Uterus (tissue), 4 donors: ENCODE results near the gene TOR4A. TPM values are rescaled to one million over a fixed set of nuclear protein-coding genes. Genes with fewer than 3 reads are reported as not detected.

Source experiments
- DNase-seq, 2 donors: peaks; one replicate each; pipeline ENCODE4 v3.0.0-alpha.2; 2019 to 2020
- H3K27ac ChIP-seq, 2 donors: fragments of 200-600 bp; sonication (generic); 1 replicate in 1 of 2; 2 replicates in 1 of 2; pipeline ENCODE4 v1.5.1; 2016 to 2018
- H3K27me3 ChIP-seq, 2 donors: fragments of 200-600 bp; sonication (generic); one replicate each; pipeline ENCODE4 v1.5.1; 2018 to 2019; ENCODE audit warnings: control low read depth in 1 of 2
- H3K36me3 ChIP-seq, 2 donors: fragments of 200-600 bp; sonication (generic); one replicate each; pipeline ENCODE4 v1.5.1; 2019; ENCODE audit warnings: control low read depth in 1 of 2
- H3K4me1 ChIP-seq, 2 donors: fragments of 200-600 bp; sonication (generic); one replicate each; pipeline ENCODE4 v1.5.1; 2018 to 2019; ENCODE audit warnings: control low read depth in 1 of 2
- H3K4me3 ChIP-seq, 2 donors: fragments of 200-600 bp; sonication (generic); 1 replicate in 1 of 2; 2 replicates in 1 of 2; pipeline ENCODE4 v1.5.1; 2018 to 2019; ENCODE audit warnings: mild to moderate bottlenecking in 1 of 2
- H3K9me3 ChIP-seq, 2 donors: fragments of 200-600 bp; sonication (generic); one replicate each; pipeline ENCODE4 v1.5.1; 2019; ENCODE audit warnings: control low read depth in 1 of 2
- CTCF ChIP-seq, 4 experiments: fragments of 200-600 bp in 2 of 4; fragments of 450-650 bp in 2 of 4; sonication (generic) in 2 of 4; IDR thresholded peaks; one replicate each; pipeline ENCODE4 v1.5.1; 2016 to 2019; ENCODE audit warnings: antibody characterized with exemption in 4 of 4, mild to moderate bottlenecking in 2 of 4, moderate library complexity in 1 of 4
- POLR2A ChIP-seq, 2 donors: fragments of 450-650 bp; IDR thresholded peaks; one replicate each; pipeline ENCODE4 v1.6.1; 2016; ENCODE audit warnings: antibody characterized with exemption in 2 of 2, mild to moderate bottlenecking in 1 of 2, moderate library complexity in 1 of 2
- intact Hi-C: fragments of 100-400 bp; cut with DNase I; formaldehyde crosslinking; loops from one replicate; pipeline ENCODE4 v1.15.1; 2023; ENCODE audit warnings: low total_unique reads
- total RNA-seq, 4 donors: library from RNA; depleted of rRNA in 3 of 4; stranded (reverse); fragments of >200 nt in 3 of 4; gene quantifications; one replicate each; pipeline versions ENCODE4 v1.1.0 to v1.2.4, GENCODE V29; 2014 to 2023
- donor health status: DM: yes; HTN: yes; CAD: no.

The TOR4A gene
- total RNA-seq, 4 donors from 2014 or later, result 2.6 to 12.7 (median 11.5) TPM

- Histone ChIP-seq H3K4me3 (no peak overlapping the region), H3K27me3 (peaks cover 9 to 29% of the 10 kb centered on the region in 2 donors)
Measured at GRCh38 chr9:137232510-137232909, 45.0 kb upstream of the TOR4A start.

GRCh38 chr9:137233143-137233980, 44.2 kb upstream of the TOR4A start:
- H3K36me3 ChIP-seq, result no peaks in the 10 kb centered on the region
- intact Hi-C loops, result no loop called here
- H3K4me1 ChIP-seq, result peaks cover 0 to 9% of the 10 kb centered on the region in 2 donors
- no peak overlapping the region for H3K27ac ChIP-seq
- peaks cover 5 to 25% of the 10 kb centered on the region in 2 donors for H3K27me3 ChIP-seq
- no peaks in the 10 kb centered on the region for H3K9me3 ChIP-seq
- TF ChIP-seq POLR2A (IDR thresholded peaks at IDR 0.05) (no peak), CTCF (IDR thresholded peaks at IDR 0.05) (no peak)
- H3K4me3 ChIP-seq, result no peak overlapping the region
- no peak for DNase-seq

More at GRCh38 chr9:137232510-137232909, 45.0 kb upstream of the TOR4A start:
- intact Hi-C loops, result no loop called here
- H3K9me3 ChIP-seq, result no peaks in the 10 kb centered on the region
- H3K36me3 ChIP-seq, result no peaks in the 10 kb centered on the region
- H3K4me1 ChIP-seq, result peaks cover 0 to 9% of the 10 kb centered on the region in 2 donors
- TF ChIP-seq POLR2A (IDR thresholded peaks at IDR 0.05) (no peak), CTCF (IDR thresholded peaks at IDR 0.05) (no peak)
- no peak for DNase-seq
- no peak overlapping the region for H3K27ac ChIP-seq

GRCh38 chr9:137234055-137234697, 43.4 kb upstream of the TOR4A start:
- DNase-seq, result no peak
- Histone ChIP-seq H3K9me3 (no peaks in the 10 kb centered on the region), H3K27ac (no peak overlapping the region), H3K27me3 (peaks cover 0 to 17% of the 10 kb centered on the region in 2 donors), H3K4me3 (no peak overlapping the region), H3K36me3 (no peaks in the 10 kb centered on the region), H3K4me1 (peaks cover 0 to 9% of the 10 kb centered on the region in 2 donors)
- intact Hi-C loops, result no loop called here
- no peak for TF ChIP-seq POLR2A (IDR thresholded peaks at IDR 0.05)
- no peak for TF ChIP-seq CTCF (IDR thresholded peaks at IDR 0.05)

GRCh38 chr9:137234758-137235423, 42.6 kb upstream of the TOR4A start:
- H3K9me3 ChIP-seq, result no peaks in the 10 kb centered on the region
- no peaks in the 10 kb centered on the region for H3K36me3 ChIP-seq
- intact Hi-C loops, result no loop called here
- no peak for DNase-seq
- H3K4me1 ChIP-seq, result peaks cover 0 to 9% of the 10 kb centered on the region in 2 donors
- no peak for TF ChIP-seq POLR2A (IDR thresholded peaks at IDR 0.05)
- no peak for TF ChIP-seq CTCF (IDR thresholded peaks at IDR 0.05)
- H3K4me3 ChIP-seq, result no peak overlapping the region
- H3K27ac ChIP-seq, result no peak overlapping the region
- peaks cover 0 to 10% of the 10 kb centered on the region in 2 donors for H3K27me3 ChIP-seq
